Transverse colon (tissue), 3 donors: Measurements from ENCODE around the gene RPS6KA4.

Experiments used
- CTCF ChIP-seq, 5 experiments: fragments of 200-600 bp in 3 of 5; fragments of 450-650 bp in 2 of 5; sonication (generic) in 3 of 5; IDR thresholded peaks; 1 replicate in 2 of 5; 2 replicates in 3 of 5; pipeline ENCODE4 v1.5.1; 2016 to 2017; ENCODE audit warnings: antibody characterized with exemption in 5 of 5, inconsistent platforms in 3 of 5, mild to moderate bottlenecking in 2 of 5, moderate library complexity in 1 of 5
- POLR2A ChIP-seq: fragments of 450-650 bp; IDR thresholded peaks from one replicate; pipeline ENCODE4 v1.6.1; 2016; ENCODE audit warnings: antibody characterized with exemption, mild to moderate bottlenecking, moderate library complexity

GRCh38 chr11:64367931-64368672, 9.1 kb downstream of the RPS6KA4 start:
- TF ChIP-seq CTCF (IDR thresholded peaks at IDR 0.05) (no peak), POLR2A (no peak)
